HS-5 (cell line): ENCODE measurements around the gene IRS2.

Experiments
- DNase-seq: peaks from one replicate; pipeline ENCODE4 v3.0.0-alpha.2; 2012; ENCODE audit warnings: low read depth

Gene IRS2

GRCh38 chr13:109802936-109803335, 16.6 kb upstream of the IRS2 start:
- DNase-seq, result no peak

GRCh38 chr13:109795011-109795410, 8.6 kb upstream of the IRS2 start:
- no peak for DNase-seq

GRCh38 chr13:109794095-109794494, 7.7 kb upstream of the IRS2 start:
- no peak for DNase-seq

- no peak for DNase-seq
These were observed 6.2 kb upstream of the IRS2 start for GRCh38 chr13:109792416-109793059.

- no peak for DNase-seq
These were observed 4.7 kb upstream of the IRS2 start for GRCh38 chr13:109790942-109791605.

GRCh38 chr13:109790086-109790485, 3.7 kb upstream of the IRS2 start:
- DNase-seq, result no peak

GRCh38 chr13:109789262-109789661, 2.9 kb upstream of the IRS2 start:
- DNase-seq, result no peak

- DNase-seq, result no peak
These were observed 2.2 kb upstream of the IRS2 start for GRCh38 chr13:109788372-109789111.

GRCh38 chr13:109787135-109787954, 962 bp upstream of the IRS2 start:
- no peak for DNase-seq

GRCh38 chr13:109785892-109786450, 412 bp downstream of the IRS2 start:
- DNase-seq, result no peak

- no peak for DNase-seq
These were observed 1.1 kb downstream of the IRS2 start for GRCh38 chr13:109785141-109785891.

GRCh38 chr13:109784590-109785140, 1.7 kb downstream of the IRS2 start:
- no peak for DNase-seq

GRCh38 chr13:109783815-109784589, 2.4 kb downstream of the IRS2 start:
- DNase-seq, result no peak

GRCh38 chr13:109783447-109783814, 3.0 kb downstream of the IRS2 start:
- no peak for DNase-seq

- DNase-seq, result no peak
These were observed 3.5 kb downstream of the IRS2 start for GRCh38 chr13:109782823-109783431.

- no peak for DNase-seq
These were observed 4.1 kb downstream of the IRS2 start for GRCh38 chr13:109782066-109782822.

- no peak for DNase-seq
These were observed 4.9 kb downstream of the IRS2 start for GRCh38 chr13:109781384-109782065.

GRCh38 chr13:109780845-109781383, 5.5 kb downstream of the IRS2 start:
- DNase-seq, result no peak
